Measurements from ENCODE around the gene CACNB1.
"Not testable (repeated sequence)": the region's sequence is repeated elsewhere in the genome, so short reads cannot be mapped to it uniquely, and the experiment has no call there.

- not testable (repeated sequence) for TF ChIP-seq CTCF, EP300, POLR2A (IDR thresholded peaks at IDR 0.05)
Measured at GRCh38 chr17:39168503-39168902, 29.0 kb downstream of the CACNB1 start.
